Suprapubic skin (tissue), 4 donors: ENCODE results near the gene C1R. TPM values are rescaled to one million over a fixed set of nuclear protein-coding genes. Genes with fewer than 3 reads are reported as not detected.

Source experiments
- DNase-seq, 2 donors: peaks; one replicate each; pipeline ENCODE4 v3.0.0-alpha.2; 2019; ENCODE audit warnings: low spot score in 2 of 2
- H3K27ac ChIP-seq: fragments of 200-600 bp; sonication (generic); one replicate; pipeline ENCODE4 v1.5.1; 2019
- H3K27me3 ChIP-seq: fragments of 200-600 bp; sonication (generic); one replicate; pipeline ENCODE4 v1.5.1; 2019
- H3K36me3 ChIP-seq: fragments of 200-600 bp; sonication (generic); one replicate; pipeline ENCODE4 v1.5.1; 2019
- H3K4me1 ChIP-seq: fragments of 200-600 bp; sonication (generic); one replicate; pipeline ENCODE4 v1.5.1; 2019
- H3K4me3 ChIP-seq: fragments of 200-600 bp; sonication (generic); one replicate; pipeline ENCODE4 v1.5.1; 2019; ENCODE audit warnings: mild to moderate bottlenecking
- H3K9me3 ChIP-seq: fragments of 200-600 bp; sonication (generic); one replicate; pipeline ENCODE4 v1.5.1; 2019
- EP300 ChIP-seq: sonication (generic); formaldehyde crosslinking; IDR thresholded peaks from one replicate; pipeline ENCODE4 v1.6.1; 2017; ENCODE audit warnings: antibody characterized with exemption
- POLR2A ChIP-seq, 2 donors: fragments of 450-650 bp; IDR thresholded peaks; one replicate each; pipeline ENCODE4 v1.6.1; 2017; ENCODE audit warnings: antibody characterized with exemption in 2 of 2, mild to moderate bottlenecking in 2 of 2, moderate library complexity in 2 of 2
- POLR2AphosphoS5 ChIP-seq, 3 donors: sonication (generic); formaldehyde crosslinking; IDR thresholded peaks; one replicate each; pipeline ENCODE4 v1.6.1; 2017; ENCODE audit warnings: antibody characterized with exemption in 3 of 3
- WGBS: methylation state at CpG from one replicate; pipeline ENCODE4 v1.1.5; 2018; 5-methylcytosine and 5-hydroxymethylcytosine counted together
- total RNA-seq, 4 donors: library from RNA; depleted of rRNA; stranded (reverse); fragments of >200 nt; gene quantifications; one replicate each; pipeline ENCODE4 v1.1.0, GENCODE V29; 2016
- TF ChIP-seq, protein P1 (sequence below), 2 donors: fragments of 200-600 bp in 1 of 2; fragments of 450-650 bp in 1 of 2; sonication (generic) in 1 of 2; IDR thresholded peaks; one replicate each; pipeline ENCODE4 v1.5.1; 2016 to 2019; ENCODE audit warnings: antibody characterized with exemption in 2 of 2, mild to moderate bottlenecking in 1 of 2, moderate library complexity in 1 of 2

The C1R gene
- total RNA-seq, 4 donors from 2014 or later: 70.2 to 166 (median 95.4) TPM

GRCh38 chr12:7093892-7094291, 1.6 kb upstream of the C1R start:
- Histone ChIP-seq H3K9me3 (no peaks in the 10 kb centered on the region), H3K27me3 (no peaks in the 10 kb centered on the region), H3K36me3 (peaks cover 23% of the 10 kb centered on the region), H3K4me1 (peaks cover 50% of the 10 kb centered on the region), H3K27ac (peak overlapping the region; percentile 90), H3K4me3 (no peak overlapping the region)
- TF ChIP-seq, protein P1, sequence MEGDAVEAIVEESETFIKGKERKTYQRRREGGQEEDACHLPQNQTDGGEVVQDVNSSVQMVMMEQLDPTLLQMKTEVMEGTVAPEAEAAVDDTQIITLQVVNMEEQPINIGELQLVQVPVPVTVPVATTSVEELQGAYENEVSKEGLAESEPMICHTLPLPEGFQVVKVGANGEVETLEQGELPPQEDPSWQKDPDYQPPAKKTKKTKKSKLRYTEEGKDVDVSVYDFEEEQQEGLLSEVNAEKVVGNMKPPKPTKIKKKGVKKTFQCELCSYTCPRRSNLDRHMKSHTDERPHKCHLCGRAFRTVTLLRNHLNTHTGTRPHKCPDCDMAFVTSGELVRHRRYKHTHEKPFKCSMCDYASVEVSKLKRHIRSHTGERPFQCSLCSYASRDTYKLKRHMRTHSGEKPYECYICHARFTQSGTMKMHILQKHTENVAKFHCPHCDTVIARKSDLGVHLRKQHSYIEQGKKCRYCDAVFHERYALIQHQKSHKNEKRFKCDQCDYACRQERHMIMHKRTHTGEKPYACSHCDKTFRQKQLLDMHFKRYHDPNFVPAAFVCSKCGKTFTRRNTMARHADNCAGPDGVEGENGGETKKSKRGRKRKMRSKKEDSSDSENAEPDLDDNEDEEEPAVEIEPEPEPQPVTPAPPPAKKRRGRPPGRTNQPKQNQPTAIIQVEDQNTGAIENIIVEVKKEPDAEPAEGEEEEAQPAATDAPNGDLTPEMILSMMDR (IDR thresholded peaks at IDR 0.05): no peak
- TF ChIP-seq POLR2AphosphoS5 (IDR thresholded peaks at IDR 0.05) (peak in 1 of 3 donors; percentile 25), EP300 (no peak)
- peak; percentile 69 to 77 for DNase-seq
- 64% methylated on average over 10 of the region's 10 CpGs for WGBS

DNA sequence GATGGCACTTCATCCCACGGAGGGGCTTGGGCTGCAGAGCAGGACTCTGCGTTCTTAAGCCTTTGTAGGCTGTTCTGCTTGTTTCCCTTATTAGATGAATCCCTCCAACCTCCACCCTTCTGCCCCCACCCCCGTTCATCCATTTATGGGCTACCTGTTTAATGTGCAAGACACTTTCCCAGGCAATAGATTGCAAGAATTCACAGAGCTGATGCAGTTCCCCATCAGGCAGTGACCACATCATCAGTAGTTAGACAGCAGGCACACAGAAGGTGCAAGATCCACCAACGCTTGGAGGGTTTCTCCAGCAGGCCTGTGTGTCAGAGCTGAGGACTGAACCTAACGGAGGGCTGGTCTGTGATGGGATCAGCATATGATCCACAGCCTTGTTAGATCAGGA, 1.2 kb upstream of the C1R start:
- peak; percentile 45 to 52 for DNase-seq
- no peak for TF ChIP-seq EP300
- TF ChIP-seq POLR2A (IDR thresholded peaks at IDR 0.05): no peak
- TF ChIP-seq POLR2AphosphoS5 (IDR thresholded peaks at IDR 0.05): no peak
- no peaks in the 10 kb centered on the region for H3K27me3 ChIP-seq
- no peaks in the 10 kb centered on the region for H3K9me3 ChIP-seq
- peaks cover 24% of the 10 kb centered on the region for H3K36me3 ChIP-seq
- 72% methylated on average over 5 of the region's 5 CpGs for WGBS
- H3K4me3 ChIP-seq: no peak overlapping the region
- H3K4me1 ChIP-seq: peaks cover 50% of the 10 kb centered on the region
- H3K27ac ChIP-seq: peak overlapping the region; percentile 90

DNA sequence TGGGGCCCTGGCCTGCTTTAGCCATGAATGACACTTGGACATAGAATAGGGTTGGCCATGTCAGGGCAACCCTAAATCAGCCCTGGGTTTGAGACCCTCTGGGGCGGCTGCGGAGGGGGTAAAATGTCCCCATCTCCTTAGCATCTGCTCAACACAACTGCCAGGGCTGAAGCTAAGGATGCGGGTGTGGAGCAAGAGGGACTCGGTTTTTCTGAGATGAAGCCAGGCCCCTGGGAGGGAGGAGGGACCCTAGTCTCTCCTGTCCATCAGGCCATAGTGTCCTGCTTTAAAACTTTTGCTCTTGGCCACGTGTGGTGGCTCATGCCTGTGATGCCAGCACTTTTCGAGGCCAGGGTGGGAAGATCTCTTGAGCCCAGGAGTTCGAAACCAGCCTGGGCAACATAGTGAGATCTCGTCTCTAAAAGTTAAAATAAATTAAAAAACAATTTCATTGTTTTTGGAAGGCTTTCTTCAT, 778 bp upstream of the C1R start:
- peak overlapping the region; percentile 90 for H3K27ac ChIP-seq
- no peaks in the 10 kb centered on the region for H3K9me3 ChIP-seq
- no peak for TF ChIP-seq POLR2A (IDR thresholded peaks at IDR 0.05)
- TF ChIP-seq EP300: no peak
- no peaks in the 10 kb centered on the region for H3K27me3 ChIP-seq
- H3K4me3 ChIP-seq: no peak overlapping the region
- DNase-seq: peak in 1 of 2 donors; percentile 65
- WGBS: 67% methylated on average over 8 of the region's 8 CpGs
- peaks cover 50% of the 10 kb centered on the region for H3K4me1 ChIP-seq
- peaks cover 24% of the 10 kb centered on the region for H3K36me3 ChIP-seq

- Histone ChIP-seq H3K4me1 (peaks cover 50% of the 10 kb centered on the region), H3K4me3 (peak overlapping the region; percentile 52), H3K36me3 (peaks cover 23% of the 10 kb centered on the region), H3K27ac (peak overlapping the region; percentile 90), H3K9me3 (no peaks in the 10 kb centered on the region), H3K27me3 (no peaks in the 10 kb centered on the region)
- TF ChIP-seq POLR2A (IDR thresholded peaks at IDR 0.05): peak in 1 of 2 donors; percentile 33
- TF ChIP-seq, protein P1 (IDR thresholded peaks at IDR 0.05): no peak
- DNase-seq: peak; percentile 79
- 13% methylated on average over 10 of the region's 10 CpGs for WGBS
These were observed 501 bp downstream of the C1R start for GRCh38 chr12:7091660-7092228.

DNA sequence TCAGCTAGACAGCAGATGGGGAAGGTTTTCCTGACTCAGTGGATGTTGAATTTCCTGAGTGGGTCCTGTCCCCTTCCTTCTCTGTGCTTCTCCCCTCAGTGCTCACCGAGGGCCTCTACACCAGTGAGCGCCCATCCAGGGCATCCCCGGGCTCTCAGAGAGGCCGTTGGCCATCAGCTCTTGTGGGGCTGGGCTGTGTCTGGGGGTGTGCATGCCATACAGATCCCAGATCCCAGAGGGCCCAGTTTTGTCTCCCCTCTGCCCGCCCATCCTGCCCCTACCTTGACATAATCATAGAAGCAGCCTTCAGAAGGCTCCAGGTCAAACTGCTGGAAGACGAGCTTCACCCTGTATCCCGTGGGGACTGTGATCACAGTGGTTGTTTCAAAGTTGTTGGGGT, 1.1 kb downstream of the C1R start:
- peak overlapping the region; percentile 52 for H3K4me3 ChIP-seq
- DNase-seq: peak; percentile 61 to 73
- TF ChIP-seq POLR2AphosphoS5 (IDR thresholded peaks at IDR 0.05) (no peak), POLR2A (IDR thresholded peaks at IDR 0.05) (no peak), EP300 (no peak)
- TF ChIP-seq, protein P1 (IDR thresholded peaks at IDR 0.05): no peak

DNA sequence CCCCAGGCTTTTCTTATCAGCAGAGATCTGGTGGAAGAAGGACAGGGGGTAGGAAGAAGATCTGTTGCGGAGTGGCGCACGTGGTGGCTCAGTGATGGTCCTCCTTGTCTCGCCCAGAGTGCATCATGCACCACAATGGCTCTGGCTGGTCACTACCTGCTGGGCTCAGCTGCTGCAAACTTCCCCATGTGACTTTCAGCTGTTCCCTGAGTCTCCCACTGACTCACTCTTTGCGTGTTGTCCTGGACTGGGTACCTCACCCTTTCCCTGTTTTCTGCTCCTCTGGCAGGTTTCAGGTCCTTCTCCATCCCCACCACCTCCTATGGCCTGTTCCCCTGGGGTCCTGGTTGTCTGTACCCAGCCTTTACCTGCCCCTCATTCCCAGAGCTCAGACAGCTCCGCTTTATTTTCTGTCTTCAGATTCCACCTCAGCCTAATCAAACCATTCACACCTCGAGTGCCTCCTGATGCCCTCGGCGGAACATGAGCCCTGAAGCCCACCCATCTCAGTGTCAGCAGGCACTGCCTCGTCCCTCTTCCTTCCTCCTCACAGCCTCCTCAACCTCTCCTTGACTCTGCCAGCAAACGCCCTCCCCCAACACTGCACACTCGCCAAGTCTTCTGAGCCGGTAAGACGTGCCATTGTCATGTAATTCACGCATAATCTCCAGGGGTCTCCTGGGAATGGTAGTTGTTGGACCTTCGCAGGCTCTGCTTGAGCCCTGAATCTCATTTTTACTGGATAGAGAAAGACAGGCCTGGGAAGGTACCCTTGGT, 1.8 kb downstream of the C1R start:
- Histone ChIP-seq H3K9me3 (no peaks in the 10 kb centered on the region), H3K27ac (peak overlapping the region; percentile 90), H3K4me1 (peaks cover 50% of the 10 kb centered on the region), H3K4me3 (peak overlapping the region; percentile 52), H3K27me3 (no peaks in the 10 kb centered on the region), H3K36me3 (peaks cover 33% of the 10 kb centered on the region)
- WGBS: 69% methylated on average over 16 of the region's 16 CpGs
- TF ChIP-seq POLR2AphosphoS5 (IDR thresholded peaks at IDR 0.05) (no peak), EP300 (no peak), POLR2A (IDR thresholded peaks at IDR 0.05) (no peak)
- TF ChIP-seq, protein P1 (IDR thresholded peaks at IDR 0.05): no peak
- DNase-seq: peak; percentile 62 to 63

More for the DNA sequence above, 1.1 kb downstream of the C1R start:
- no peaks in the 10 kb centered on the region for H3K27me3 ChIP-seq
- peaks cover 50% of the 10 kb centered on the region for H3K4me1 ChIP-seq
- H3K9me3 ChIP-seq: no peaks in the 10 kb centered on the region
- WGBS: 70% methylated on average over 3 of the region's 7 CpGs
- H3K27ac ChIP-seq: peak overlapping the region; percentile 90
- peaks cover 26% of the 10 kb centered on the region for H3K36me3 ChIP-seq
